UCSD-AML1 (cell line): ENCODE results near the gene CHST4.
"Not testable (repeated sequence)": the region's sequence is repeated elsewhere in the genome, so short reads cannot be mapped to it uniquely, and the experiment has no call there.

Experiments used
- DNase-seq: peaks from one replicate; lab custom pipeline; 2025; ENCODE audit not compliant: unreplicated experiment; lab: John Stamatoyannopoulos, UW

The CHST4 gene

GRCh38 chr16:71526111-71526631, at the start of gene CHST4:
Gene CHST4, plus strand, starts transcription at chr16:71526426. Its CDS starts 10,252 bp downstream, at chr16:71536678.
- no peak for DNase-seq

GRCh38 chr16:71476457-71477124, 49.6 kb upstream of the CHST4 start:
- no peak for DNase-seq

- no peak for DNase-seq
These were observed 46.8 kb upstream of the CHST4 start for GRCh38 chr16:71479420-71479819.

GRCh38 chr16:71480956-71481355, 45.3 kb upstream of the CHST4 start:
- no peak for DNase-seq

GRCh38 chr16:71482569-71482968, 43.7 kb upstream of the CHST4 start:
- DNase-seq, result no peak

GRCh38 chr16:71484006-71484893, 42.0 kb upstream of the CHST4 start:
- DNase-seq, result peak; percentile 84

- DNase-seq, result peak; percentile 72
These were observed 37.1 kb upstream of the CHST4 start, which contains the start of gene ZNF19 for GRCh38 chr16:71489122-71489521. Gene ZNF19, minus strand, starts transcription at chr16:71489324. Its CDS starts 7,210 bp downstream, at chr16:71482114.

GRCh38 chr16:71490361-71490760, 35.9 kb upstream of the CHST4 start:
- DNase-seq, result no peak

- DNase-seq, result no peak
These were observed 35.2 kb upstream of the CHST4 start for GRCh38 chr16:71491054-71491453.

GRCh38 chr16:71492786-71493185, 33.4 kb upstream of the CHST4 start:
- no peak for DNase-seq

GRCh38 chr16:71493213-71493612, 33.0 kb upstream of the CHST4 start:
- no peak for DNase-seq

- no peak for DNase-seq
These were observed 28.2 kb upstream of the CHST4 start for GRCh38 chr16:71498031-71498430.

- no peak for DNase-seq
These were observed 26.4 kb upstream of the CHST4 start for GRCh38 chr16:71499775-71500364.

GRCh38 chr16:71500964-71501363, 25.3 kb upstream of the CHST4 start:
- DNase-seq, result no peak

- no peak for DNase-seq
These were observed 24.7 kb upstream of the CHST4 start for GRCh38 chr16:71501547-71501946.

- DNase-seq, result not testable (repeated sequence)
These were observed 22.2 kb upstream of the CHST4 start for GRCh38 chr16:71504051-71504450.

GRCh38 chr16:71504901-71505300, 21.3 kb upstream of the CHST4 start:
- no peak for DNase-seq

- no peak for DNase-seq
These were observed 19.2 kb upstream of the CHST4 start for GRCh38 chr16:71507061-71507460.

- no peak for DNase-seq
These were observed 12.9 kb upstream of the CHST4 start for GRCh38 chr16:71513302-71513701.

GRCh38 chr16:71514476-71514875, 11.8 kb upstream of the CHST4 start:
- no peak for DNase-seq

- no peak for DNase-seq
These were observed 11.2 kb upstream of the CHST4 start for GRCh38 chr16:71515026-71515425.

GRCh38 chr16:71520550-71520949, 5.7 kb upstream of the CHST4 start:
- no peak for DNase-seq
